Measurements from ENCODE around the gene RNASE9.
"Not testable (repeated sequence)": the region's sequence is repeated elsewhere in the genome, so short reads cannot be mapped to it uniquely, and the experiment has no call there.

RNASE9 gene

GRCh38 chr14:20572382-20572990 is 11.6 kb upstream of the RNASE9 start:
- not testable (repeated sequence) for DNase-seq

- not testable (repeated sequence) for DNase-seq
These were observed 9.9 kb upstream of the RNASE9 start for GRCh38 chr14:20570720-20571119.

DNA sequence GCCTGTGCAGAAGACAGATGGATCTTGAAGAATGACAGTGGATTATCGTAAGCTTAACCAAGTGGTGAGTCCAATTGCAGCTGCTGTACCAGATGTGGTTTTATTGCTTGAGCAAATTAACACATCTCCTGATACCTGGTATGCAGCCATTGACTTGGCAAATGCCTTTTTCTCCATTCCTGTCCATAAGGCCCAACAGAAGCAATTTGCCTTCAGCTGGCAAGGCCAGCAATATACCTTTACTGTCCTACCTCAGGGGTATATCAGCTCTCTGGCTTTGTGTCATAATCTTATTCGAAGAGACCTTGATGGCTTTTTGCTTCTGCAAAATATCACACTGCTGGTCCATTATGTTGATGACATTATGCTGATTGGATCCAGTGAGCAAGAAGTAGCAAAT is 9.0 kb upstream of the RNASE9 start:
- DNase-seq: not testable (repeated sequence)

- no peak for DNase-seq
These were observed 8.2 kb upstream of the RNASE9 start for GRCh38 chr14:20569066-20569465.

- DNase-seq: no peak
These were observed 7.5 kb upstream of the RNASE9 start for GRCh38 chr14:20568393-20568792.

- DNase-seq: not testable (repeated sequence)
These were observed 6.4 kb upstream of the RNASE9 start for GRCh38 chr14:20567199-20567598.

DNA sequence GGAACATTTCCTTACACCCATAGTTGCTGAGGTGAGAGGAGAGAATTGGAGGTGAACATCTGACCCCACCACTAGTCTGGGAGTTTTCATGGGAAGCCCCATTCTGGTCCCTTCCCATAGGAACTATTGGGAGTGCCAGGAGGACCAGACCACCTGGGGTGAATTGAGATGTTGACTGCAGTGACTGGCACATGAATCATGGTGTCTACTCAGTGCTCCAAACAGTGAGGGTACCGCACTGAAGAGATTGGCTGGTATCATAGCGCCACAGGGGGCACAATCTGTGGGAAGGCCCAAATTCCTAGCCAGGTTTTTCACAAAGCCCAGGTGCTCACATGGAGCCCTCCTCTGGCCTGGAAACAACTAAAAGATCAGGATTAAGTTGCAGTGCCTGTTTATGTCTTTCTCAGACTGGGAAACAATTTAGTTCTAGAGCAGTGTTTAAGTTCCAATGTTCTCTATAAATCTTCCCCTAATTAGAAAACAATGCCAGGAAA is 3.7 kb upstream of the RNASE9 start:
- DNase-seq: no peak

DNA sequence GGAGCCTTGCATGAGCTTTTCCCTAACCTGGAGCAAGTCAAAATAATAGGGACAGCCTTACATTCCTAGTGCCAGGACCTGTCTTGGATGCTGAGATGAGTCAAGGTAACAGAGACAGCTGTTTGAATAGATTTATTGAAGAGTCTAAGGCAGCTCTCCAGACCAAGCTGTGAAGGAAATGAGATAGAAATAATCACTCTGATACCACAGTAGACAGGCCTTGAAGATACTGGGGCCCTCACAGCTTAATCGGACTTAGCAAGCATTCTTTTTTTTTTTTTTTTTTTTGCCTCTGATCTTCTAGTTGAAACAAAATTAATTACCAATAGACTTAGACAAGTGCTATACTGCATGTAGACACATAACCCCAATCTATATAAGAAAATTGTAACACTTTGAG is 3.1 kb upstream of the RNASE9 start:
- no peak for DNase-seq

DNA sequence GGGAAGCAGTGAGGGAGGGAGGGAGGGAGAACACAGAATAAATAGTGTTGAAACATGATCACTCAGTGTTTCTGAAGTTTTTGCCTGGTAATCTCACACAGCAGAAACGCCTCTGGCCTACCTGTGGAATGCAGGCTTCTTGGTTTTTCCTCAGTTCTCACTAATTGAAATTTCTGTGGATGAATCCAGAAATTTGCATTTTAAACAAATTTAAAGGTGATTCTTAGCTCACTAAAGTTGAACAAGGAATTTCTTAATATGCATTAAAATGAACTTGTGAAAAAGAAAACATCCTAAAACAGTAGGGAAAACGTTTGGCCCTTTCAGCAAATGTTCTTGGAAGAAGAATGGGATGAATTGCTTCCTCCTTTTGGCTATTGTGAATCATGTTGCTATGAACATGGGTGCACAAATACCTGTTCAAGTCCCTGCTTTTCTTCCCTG is 1.4 kb downstream of the RNASE9 start:
- DNase-seq: no peak

DNA sequence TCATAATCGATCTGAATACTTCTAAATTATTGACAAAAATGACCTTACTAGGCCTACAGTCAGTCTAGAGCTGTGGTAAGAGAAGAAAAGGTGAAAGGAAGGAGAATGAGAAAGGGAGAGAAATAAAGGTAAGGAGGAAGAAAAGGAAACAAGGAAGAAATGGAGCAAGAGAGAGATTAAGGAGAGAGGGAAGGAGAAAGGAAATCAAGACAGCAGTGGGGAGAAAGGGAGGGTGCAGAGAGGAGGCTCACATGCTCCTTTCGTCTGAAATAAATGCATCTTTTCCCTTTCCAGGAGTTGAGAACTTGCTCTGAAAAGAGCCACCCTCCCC is 3.7 kb downstream of the RNASE9 start:
- no peak for DNase-seq

DNA sequence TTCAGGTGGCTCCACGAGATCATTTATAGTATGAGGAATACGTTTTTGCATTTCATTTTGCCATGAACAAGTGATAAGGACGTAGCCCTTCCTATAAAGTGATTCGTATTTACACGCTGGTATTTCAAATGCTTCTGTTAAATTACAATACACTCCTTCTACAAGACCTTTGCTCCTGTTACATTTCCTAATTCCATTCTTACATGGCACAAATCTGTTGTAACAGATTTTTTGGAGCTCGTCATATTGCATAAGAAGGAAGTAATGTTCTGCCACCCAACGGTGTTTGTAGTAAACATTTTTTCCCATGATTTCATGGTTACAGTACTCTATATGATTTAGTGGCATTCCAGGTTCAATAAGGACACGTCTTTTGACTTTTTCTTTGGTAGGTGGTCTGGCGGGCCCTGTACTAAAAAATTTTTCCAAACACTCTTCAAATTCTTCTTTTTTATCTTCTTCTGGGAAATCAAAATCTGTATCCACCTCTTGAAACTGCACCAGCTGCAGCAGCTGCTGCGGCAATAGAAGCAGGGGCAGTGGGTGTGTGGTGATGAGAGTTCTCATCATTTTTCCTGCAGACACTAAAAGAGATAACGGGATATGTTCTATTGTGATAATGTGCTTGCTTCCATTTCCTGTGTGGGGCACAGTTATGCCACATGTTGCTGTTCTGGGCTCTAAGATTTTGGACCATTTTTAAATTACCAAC is 4.2 kb downstream of the RNASE9 start:
- DNase-seq: no peak

GRCh38 chr14:20555845-20556244 is 5.0 kb downstream of the RNASE9 start:
- no peak for DNase-seq

- no peak for DNase-seq
These were observed 7.8 kb downstream of the RNASE9 start for GRCh38 chr14:20553024-20553423.

- no peak for DNase-seq
These were observed 9.2 kb downstream of the RNASE9 start for GRCh38 chr14:20551606-20552005.

- DNase-seq: no peak
These were observed 9.9 kb downstream of the RNASE9 start for GRCh38 chr14:20550926-20551325.

- DNase-seq: no peak
These were observed 12.3 kb downstream of the RNASE9 start for GRCh38 chr14:20548414-20549158.

GRCh38 chr14:20546877-20547276 is 14.0 kb downstream of the RNASE9 start:
- no peak for DNase-seq

GRCh38 chr14:20539906-20540305 is 20.9 kb downstream of the RNASE9 start:
- DNase-seq: no peak

DNA sequence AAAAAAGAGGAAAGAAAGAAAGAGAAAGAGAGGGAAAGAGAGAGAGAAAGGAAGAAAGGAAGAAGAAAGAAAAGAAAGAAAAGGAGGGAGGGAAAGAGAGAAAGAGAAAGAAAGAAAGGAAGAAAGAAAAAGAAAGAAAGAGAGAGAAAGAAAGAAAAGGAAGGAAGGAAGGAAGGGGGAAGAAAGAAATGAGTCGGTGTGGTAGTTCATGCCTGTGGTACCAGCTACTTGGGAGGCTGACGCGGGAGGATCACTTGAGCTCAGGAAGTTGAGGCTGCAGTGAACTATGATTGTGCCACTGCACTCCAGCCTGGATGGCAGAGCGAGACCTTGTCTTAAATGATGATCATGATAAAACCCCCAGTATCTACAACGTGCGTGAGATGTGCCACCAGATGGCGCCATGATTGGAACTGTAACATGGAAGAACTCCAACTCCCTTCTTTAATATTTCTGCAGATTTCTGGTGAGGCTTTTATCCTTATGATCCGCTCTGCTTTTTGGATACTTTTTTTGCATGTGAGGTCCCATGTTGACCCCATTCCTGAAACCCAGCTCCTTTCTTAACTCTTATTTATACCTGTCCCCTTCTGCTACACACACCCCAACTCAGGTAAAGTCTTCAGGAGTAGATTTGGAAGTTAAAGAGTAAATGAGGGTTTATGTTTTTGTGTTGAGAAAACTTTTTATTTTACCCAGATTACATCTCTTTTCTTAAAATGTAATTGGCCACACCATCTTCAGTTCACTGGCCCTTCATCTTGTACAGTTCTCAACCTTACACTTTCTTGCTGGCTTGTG is 29.9 kb downstream of the RNASE9 start:
- DNase-seq: peak; percentile 87

DNA sequence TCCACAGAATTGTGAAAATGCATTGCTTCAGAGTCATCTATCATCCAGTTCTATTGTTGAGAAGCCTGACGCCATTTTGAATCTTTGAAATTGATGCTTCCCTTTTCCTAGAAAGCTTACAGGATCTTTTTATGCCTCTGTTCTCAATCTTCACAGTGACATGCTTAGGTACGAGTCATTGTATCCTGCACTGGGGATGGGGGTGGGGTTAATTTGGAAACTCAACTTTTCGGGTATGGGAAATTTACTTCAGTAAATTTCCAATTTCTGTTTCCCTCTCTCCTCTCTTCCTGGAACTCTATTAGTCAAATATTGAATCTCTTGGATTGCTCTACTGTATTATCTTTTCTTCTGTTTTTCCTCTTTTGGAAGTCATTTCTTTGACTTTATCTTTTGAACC is 31.0 kb downstream of the RNASE9 start:
- DNase-seq: no peak

- no peak for DNase-seq
These were observed 36.8 kb downstream of the RNASE9 start for GRCh38 chr14:20524027-20524426.

GRCh38 chr14:20522332-20522731 is 38.5 kb downstream of the RNASE9 start:
- DNase-seq: no peak

DNA sequence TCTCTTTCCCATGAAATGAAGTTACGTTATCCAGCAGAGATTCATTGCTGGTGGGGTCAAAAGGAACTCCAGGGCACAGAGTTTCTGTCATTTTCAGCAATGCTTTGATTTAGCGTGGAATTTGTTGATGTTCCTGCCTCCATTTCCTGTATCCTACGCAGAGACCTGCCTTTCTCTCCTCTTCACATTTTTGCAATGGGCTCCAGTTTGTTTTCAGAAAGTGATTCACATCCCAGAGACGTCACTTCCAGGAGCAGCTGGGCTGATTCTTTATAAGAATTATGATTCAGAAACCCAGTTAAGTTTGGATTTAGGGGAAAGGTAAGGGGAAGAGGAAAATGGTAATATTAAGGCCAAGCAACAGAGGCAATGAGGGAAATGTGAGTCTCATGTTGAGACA is 43.9 kb downstream of the RNASE9 start:
- no peak for DNase-seq

Measured in eye (tissue), 1 donor.